ENCODE data around the gene AGAP1. TPM values are rescaled to one million over a fixed set of nuclear protein-coding genes. Genes with fewer than 3 reads are reported as not detected.

Gene AGAP1
- total and polyA plus RNA-seq, 2 donors from 2014 or later, result 8.1 to 44.5 TPM

DNA sequence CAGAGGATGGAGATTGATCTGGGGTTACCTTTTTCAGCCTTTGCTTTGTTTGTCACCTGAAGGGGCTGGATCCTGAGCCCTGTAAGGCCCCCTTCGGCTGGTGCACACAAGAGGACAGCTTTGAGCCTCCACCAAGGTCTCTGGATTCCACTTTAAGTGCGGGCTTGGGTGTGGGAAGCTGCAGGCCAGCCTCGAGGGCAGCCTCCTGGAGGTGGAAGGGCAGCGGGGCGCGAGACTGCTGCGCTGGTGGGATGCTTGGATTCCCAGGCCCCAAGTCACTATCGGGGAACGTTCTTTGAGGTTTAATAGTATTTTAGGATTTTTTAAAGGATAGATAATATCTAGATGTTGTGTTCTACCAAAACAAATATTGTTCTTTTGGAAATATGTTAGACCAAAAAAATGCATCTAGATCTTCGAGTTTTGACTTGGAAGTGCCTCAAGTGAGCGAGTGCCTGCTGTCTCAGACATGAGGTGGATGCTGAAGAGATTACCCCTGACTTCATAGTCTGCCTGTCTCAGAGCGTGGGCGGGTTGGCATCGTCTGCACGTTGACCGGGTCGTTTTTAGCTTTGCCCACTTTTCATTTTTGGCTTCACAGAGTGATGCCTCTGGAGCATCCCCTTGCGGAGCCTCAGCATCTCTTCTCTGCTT, 113.8 kb downstream of the AGAP1 start:
- H3K27ac ChIP-seq (ENCODE audit: low read depth in 2 of 2, low read length in 2 of 2), result no peak overlapping the region
- intact Hi-C loops (cut with DNase I), result no loop called here
- H3K27me3 ChIP-seq (ENCODE audit: control insufficient read depth, insufficient read depth, low read length), result no peaks in the 10 kb centered on the region
- no peaks in the 10 kb centered on the region for H3K9me3 ChIP-seq (ENCODE audit: control insufficient read depth in 2 of 3, insufficient read depth in 1 of 3, low read length in 3 of 3)
- H3K4me1 ChIP-seq (ENCODE audit: control insufficient read depth in 2 of 3, insufficient read depth in 2 of 3, low read depth in 1 of 3, low read length in 3 of 3), result peaks cover 0 to 11% (median 0%) of the 10 kb centered on the region in 3 donors
- DNase-seq (no peak), FAIRE-seq (no peak)
- no peak overlapping the region for H3K4me3 ChIP-seq (ENCODE audit: low read length in 3 of 3)
- no peak overlapping the region for H3K9ac ChIP-seq (ENCODE audit: low read length in 3 of 3)
- TF ChIP-seq, protein P1, sequence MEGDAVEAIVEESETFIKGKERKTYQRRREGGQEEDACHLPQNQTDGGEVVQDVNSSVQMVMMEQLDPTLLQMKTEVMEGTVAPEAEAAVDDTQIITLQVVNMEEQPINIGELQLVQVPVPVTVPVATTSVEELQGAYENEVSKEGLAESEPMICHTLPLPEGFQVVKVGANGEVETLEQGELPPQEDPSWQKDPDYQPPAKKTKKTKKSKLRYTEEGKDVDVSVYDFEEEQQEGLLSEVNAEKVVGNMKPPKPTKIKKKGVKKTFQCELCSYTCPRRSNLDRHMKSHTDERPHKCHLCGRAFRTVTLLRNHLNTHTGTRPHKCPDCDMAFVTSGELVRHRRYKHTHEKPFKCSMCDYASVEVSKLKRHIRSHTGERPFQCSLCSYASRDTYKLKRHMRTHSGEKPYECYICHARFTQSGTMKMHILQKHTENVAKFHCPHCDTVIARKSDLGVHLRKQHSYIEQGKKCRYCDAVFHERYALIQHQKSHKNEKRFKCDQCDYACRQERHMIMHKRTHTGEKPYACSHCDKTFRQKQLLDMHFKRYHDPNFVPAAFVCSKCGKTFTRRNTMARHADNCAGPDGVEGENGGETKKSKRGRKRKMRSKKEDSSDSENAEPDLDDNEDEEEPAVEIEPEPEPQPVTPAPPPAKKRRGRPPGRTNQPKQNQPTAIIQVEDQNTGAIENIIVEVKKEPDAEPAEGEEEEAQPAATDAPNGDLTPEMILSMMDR (IDR thresholded peaks at IDR 0.05; ENCODE audit: borderline replicate concordance, extremely low read depth, insufficient read depth), result no peak
- H3K36me3 ChIP-seq (ENCODE audit: control insufficient read depth in 2 of 3, insufficient read depth in 3 of 3, low read length in 3 of 3), result no peaks in the 10 kb centered on the region

DNA sequence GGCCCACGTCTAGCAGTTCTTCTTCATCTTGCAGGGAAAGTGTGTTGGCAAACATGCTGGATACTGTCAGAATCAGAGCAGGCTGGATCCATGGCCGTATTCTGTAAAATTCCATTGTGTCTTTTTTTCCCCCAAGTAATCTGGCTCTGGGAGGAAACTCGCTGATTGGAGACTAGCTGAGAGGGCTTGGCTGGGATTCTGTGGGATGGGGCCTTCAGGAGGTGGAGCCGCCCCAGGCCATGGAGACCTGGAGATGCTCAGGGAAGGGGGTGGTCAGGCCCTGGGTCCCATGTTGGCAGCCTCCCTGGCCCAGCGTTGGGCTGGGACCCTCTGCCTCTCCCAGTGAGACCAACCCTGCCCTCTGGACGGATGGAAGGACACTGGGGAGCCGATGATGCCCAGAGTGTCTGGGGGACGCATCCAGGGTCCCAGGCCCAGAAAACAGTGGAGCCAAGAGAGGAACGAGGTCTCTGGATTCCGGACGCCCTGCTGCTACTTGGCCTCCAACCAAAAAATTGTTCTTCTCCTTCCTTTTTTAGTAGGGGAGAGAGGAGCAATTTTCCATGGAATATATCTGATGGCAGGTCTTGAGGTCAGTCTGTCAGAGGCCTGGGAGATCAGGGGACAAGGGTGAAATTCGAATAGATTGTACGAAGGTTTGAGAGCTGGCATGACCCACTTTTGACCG, 114.5 kb downstream of the AGAP1 start:
- Histone ChIP-seq H3K4me1 (ENCODE audit: control insufficient read depth in 2 of 3, insufficient read depth in 2 of 3, low read depth in 1 of 3, low read length in 3 of 3) (peaks cover 0 to 11% (median 0%) of the 10 kb centered on the region in 3 donors), H3K4me3 (ENCODE audit: low read length in 3 of 3) (no peak overlapping the region), H3K27ac (ENCODE audit: low read depth in 2 of 2, low read length in 2 of 2) (no peak overlapping the region), H3K36me3 (ENCODE audit: control insufficient read depth in 2 of 3, insufficient read depth in 3 of 3, low read length in 3 of 3) (no peaks in the 10 kb centered on the region), H3K9me3 (ENCODE audit: control insufficient read depth in 2 of 3, insufficient read depth in 1 of 3, low read length in 3 of 3) (no peaks in the 10 kb centered on the region), H3K9ac (ENCODE audit: low read length in 3 of 3) (no peak overlapping the region), H3K27me3 (ENCODE audit: control insufficient read depth, insufficient read depth, low read length) (no peaks in the 10 kb centered on the region)
- FAIRE-seq (no peak), DNase-seq (no peak)
- TF ChIP-seq, protein P1 (IDR thresholded peaks at IDR 0.05; ENCODE audit: borderline replicate concordance, extremely low read depth, insufficient read depth), result no peak
- intact Hi-C loops (cut with DNase I), result no loop called here

DNA sequence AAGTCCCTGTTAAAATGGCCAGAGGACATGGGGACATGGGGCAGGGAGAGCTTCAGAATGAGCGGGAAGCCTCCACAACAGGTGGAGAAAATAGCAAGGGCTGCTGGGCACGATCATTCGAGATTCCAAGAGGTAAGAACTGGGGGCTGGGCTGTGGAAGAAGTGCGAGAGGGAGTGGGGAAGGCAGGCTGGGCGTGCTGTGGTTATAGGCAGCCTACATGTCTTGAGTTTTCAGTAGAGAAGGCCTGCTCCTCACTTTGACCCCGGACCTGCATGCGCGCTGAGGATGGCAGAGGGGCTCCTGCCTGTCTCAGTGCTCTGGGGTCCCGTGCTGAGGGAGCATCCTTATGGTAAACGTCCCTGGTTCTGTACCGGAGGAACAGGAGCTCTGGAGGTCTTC, 115.5 kb downstream of the AGAP1 start:
- Histone ChIP-seq H3K9ac (ENCODE audit: low read length in 3 of 3) (no peak overlapping the region), H3K27ac (ENCODE audit: low read depth in 2 of 2, low read length in 2 of 2) (no peak overlapping the region), H3K4me1 (ENCODE audit: control insufficient read depth in 2 of 3, insufficient read depth in 2 of 3, low read depth in 1 of 3, low read length in 3 of 3) (peaks cover 0 to 11% (median 3%) of the 10 kb centered on the region in 3 donors), H3K36me3 (ENCODE audit: control insufficient read depth in 2 of 3, insufficient read depth in 3 of 3, low read length in 3 of 3) (no peaks in the 10 kb centered on the region), H3K27me3 (ENCODE audit: control insufficient read depth, insufficient read depth, low read length) (no peaks in the 10 kb centered on the region), H3K4me3 (ENCODE audit: low read length in 3 of 3) (no peak overlapping the region), H3K9me3 (ENCODE audit: control insufficient read depth in 2 of 3, insufficient read depth in 1 of 3, low read length in 3 of 3) (no peaks in the 10 kb centered on the region)
- TF ChIP-seq, protein P1 (IDR thresholded peaks at IDR 0.05; ENCODE audit: borderline replicate concordance, extremely low read depth, insufficient read depth), result no peak
- DNase-seq, result no peak
- intact Hi-C loops (cut with DNase I), result no loop called here
- FAIRE-seq, result no peak

Data from kidney (tissue), 14 donors.